ENCODE results near the gene MVB12B. TPM values are rescaled to one million over a fixed set of nuclear protein-coding genes. Genes with fewer than 3 reads are reported as not detected.

MVB12B gene
- total and polyA plus RNA-seq, 2 donors from 2014 or later = 4.5 to 12.3 TPM

- intact Hi-C loops (cut with DNase I) = no loop called here
- DNase-seq (no peak), FAIRE-seq (no peak)
- no peaks in the 10 kb centered on the region for H3K27me3 ChIP-seq (ENCODE audit: control insufficient read depth, insufficient read depth, low read length)
- no peaks in the 10 kb centered on the region for H3K4me1 ChIP-seq (ENCODE audit: control insufficient read depth in 2 of 3, insufficient read depth in 2 of 3, low read depth in 1 of 3, low read length in 3 of 3)
- no peaks in the 10 kb centered on the region for H3K36me3 ChIP-seq (ENCODE audit: control insufficient read depth in 2 of 3, insufficient read depth in 3 of 3, low read length in 3 of 3)
- no peak overlapping the region for H3K4me3 ChIP-seq (ENCODE audit: low read length in 3 of 3)
- no peaks in the 10 kb centered on the region for H3K9me3 ChIP-seq (ENCODE audit: control insufficient read depth in 2 of 3, insufficient read depth in 1 of 3, low read length in 3 of 3)
- H3K9ac ChIP-seq (ENCODE audit: low read length in 3 of 3) = no peak overlapping the region
- no peak overlapping the region for H3K27ac ChIP-seq (ENCODE audit: low read depth in 2 of 2, low read length in 2 of 2)
- TF ChIP-seq, protein P1, sequence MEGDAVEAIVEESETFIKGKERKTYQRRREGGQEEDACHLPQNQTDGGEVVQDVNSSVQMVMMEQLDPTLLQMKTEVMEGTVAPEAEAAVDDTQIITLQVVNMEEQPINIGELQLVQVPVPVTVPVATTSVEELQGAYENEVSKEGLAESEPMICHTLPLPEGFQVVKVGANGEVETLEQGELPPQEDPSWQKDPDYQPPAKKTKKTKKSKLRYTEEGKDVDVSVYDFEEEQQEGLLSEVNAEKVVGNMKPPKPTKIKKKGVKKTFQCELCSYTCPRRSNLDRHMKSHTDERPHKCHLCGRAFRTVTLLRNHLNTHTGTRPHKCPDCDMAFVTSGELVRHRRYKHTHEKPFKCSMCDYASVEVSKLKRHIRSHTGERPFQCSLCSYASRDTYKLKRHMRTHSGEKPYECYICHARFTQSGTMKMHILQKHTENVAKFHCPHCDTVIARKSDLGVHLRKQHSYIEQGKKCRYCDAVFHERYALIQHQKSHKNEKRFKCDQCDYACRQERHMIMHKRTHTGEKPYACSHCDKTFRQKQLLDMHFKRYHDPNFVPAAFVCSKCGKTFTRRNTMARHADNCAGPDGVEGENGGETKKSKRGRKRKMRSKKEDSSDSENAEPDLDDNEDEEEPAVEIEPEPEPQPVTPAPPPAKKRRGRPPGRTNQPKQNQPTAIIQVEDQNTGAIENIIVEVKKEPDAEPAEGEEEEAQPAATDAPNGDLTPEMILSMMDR (IDR thresholded peaks at IDR 0.05; ENCODE audit: borderline replicate concordance, extremely low read depth, insufficient read depth) = no peak
These were observed 31.5 kb upstream of the MVB12B start for GRCh38 chr9:126295082-126295477.

GRCh38 chr9:126295516-126295915 is 31.1 kb upstream of the MVB12B start:
- no peak for FAIRE-seq
- Histone ChIP-seq H3K9me3 (ENCODE audit: control insufficient read depth in 2 of 3, insufficient read depth in 1 of 3, low read length in 3 of 3) (no peaks in the 10 kb centered on the region), H3K36me3 (ENCODE audit: control insufficient read depth in 2 of 3, insufficient read depth in 3 of 3, low read length in 3 of 3) (no peaks in the 10 kb centered on the region), H3K27me3 (ENCODE audit: control insufficient read depth, insufficient read depth, low read length) (no peaks in the 10 kb centered on the region), H3K4me1 (ENCODE audit: control insufficient read depth in 2 of 3, insufficient read depth in 2 of 3, low read depth in 1 of 3, low read length in 3 of 3) (no peaks in the 10 kb centered on the region), H3K9ac (ENCODE audit: low read length in 3 of 3) (no peak overlapping the region), H3K4me3 (ENCODE audit: low read length in 3 of 3) (no peak overlapping the region), H3K27ac (ENCODE audit: low read depth in 2 of 2, low read length in 2 of 2) (no peak overlapping the region)
- intact Hi-C loops (cut with DNase I) = no loop called here
- TF ChIP-seq, protein P1 (IDR thresholded peaks at IDR 0.05; ENCODE audit: borderline replicate concordance, extremely low read depth, insufficient read depth) = no peak
- no peak for DNase-seq

DNA sequence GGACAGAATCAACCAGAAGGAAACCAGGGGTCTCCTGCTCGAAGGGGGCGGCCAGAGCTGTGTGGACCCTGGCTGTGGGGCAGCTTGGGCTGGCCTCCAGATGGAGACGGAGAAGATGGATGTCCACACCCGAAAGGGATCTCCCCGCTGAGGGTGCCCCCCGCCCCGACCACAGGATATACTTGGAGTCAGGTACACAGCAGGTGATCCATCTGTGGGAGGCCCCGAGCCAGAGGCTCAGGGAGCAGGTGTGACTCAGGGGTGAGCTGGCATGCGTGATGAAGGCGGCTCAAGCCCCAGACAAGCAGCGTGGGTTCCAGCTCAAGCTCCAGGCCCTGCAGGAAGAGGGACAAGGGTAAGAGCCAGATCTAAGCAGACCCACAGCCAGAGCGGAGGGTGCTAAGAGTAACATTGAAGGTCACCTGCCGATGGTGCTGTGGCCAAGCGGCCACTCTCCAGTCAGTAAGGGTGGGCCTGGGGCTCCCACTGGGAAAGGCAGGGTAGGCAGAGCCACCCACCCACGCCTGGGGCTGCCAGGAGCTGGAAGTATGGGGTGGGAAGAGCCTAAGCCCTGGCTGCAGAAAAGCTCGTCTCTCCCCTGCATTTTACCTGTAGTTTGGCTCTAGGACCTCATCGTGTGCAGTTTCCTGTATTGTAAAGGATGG is 30.6 kb upstream of the MVB12B start:
- TF ChIP-seq, protein P1 (IDR thresholded peaks at IDR 0.05; ENCODE audit: borderline replicate concordance, extremely low read depth, insufficient read depth) = no peak
- H3K27ac ChIP-seq (ENCODE audit: low read depth in 2 of 2, low read length in 2 of 2) = no peak overlapping the region
- no peak for DNase-seq
- no peak overlapping the region for H3K4me3 ChIP-seq (ENCODE audit: low read length in 3 of 3)
- intact Hi-C loops (cut with DNase I) = no loop called here
- no peaks in the 10 kb centered on the region for H3K4me1 ChIP-seq (ENCODE audit: control insufficient read depth in 2 of 3, insufficient read depth in 2 of 3, low read depth in 1 of 3, low read length in 3 of 3)
- H3K36me3 ChIP-seq (ENCODE audit: control insufficient read depth in 2 of 3, insufficient read depth in 3 of 3, low read length in 3 of 3) = no peaks in the 10 kb centered on the region
- H3K9ac ChIP-seq (ENCODE audit: low read length in 3 of 3) = no peak overlapping the region
- H3K27me3 ChIP-seq (ENCODE audit: control insufficient read depth, insufficient read depth, low read length) = no peaks in the 10 kb centered on the region
- FAIRE-seq = no peak
- H3K9me3 ChIP-seq (ENCODE audit: control insufficient read depth in 2 of 3, insufficient read depth in 1 of 3, low read length in 3 of 3) = no peaks in the 10 kb centered on the region

DNA sequence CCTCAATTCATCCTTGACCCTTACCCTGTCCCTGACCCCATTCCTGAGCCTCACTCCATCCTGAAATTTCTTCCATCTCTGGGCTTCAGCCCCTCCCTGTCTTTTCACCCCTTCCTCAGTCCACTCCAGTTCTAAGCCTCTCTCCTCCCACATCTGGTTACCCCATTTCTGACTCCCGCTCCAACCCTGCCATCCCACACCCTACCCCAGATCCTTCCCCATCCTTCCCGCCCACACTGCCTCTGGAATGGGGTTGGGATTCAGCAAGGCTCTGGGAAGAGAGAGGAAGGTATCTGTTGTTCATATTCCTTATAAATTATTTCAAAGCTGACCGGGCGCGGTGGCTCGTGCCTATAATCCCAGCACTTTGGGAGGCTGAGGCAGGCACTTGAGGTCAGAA is 29.9 kb upstream of the MVB12B start:
- TF ChIP-seq, protein P1 (IDR thresholded peaks at IDR 0.05; ENCODE audit: borderline replicate concordance, extremely low read depth, insufficient read depth) = no peak
- intact Hi-C loops (cut with DNase I) = no loop called here
- Histone ChIP-seq H3K36me3 (ENCODE audit: control insufficient read depth in 2 of 3, insufficient read depth in 3 of 3, low read length in 3 of 3) (no peaks in the 10 kb centered on the region), H3K4me3 (ENCODE audit: low read length in 3 of 3) (no peak overlapping the region), H3K9ac (ENCODE audit: low read length in 3 of 3) (no peak overlapping the region), H3K4me1 (ENCODE audit: control insufficient read depth in 2 of 3, insufficient read depth in 2 of 3, low read depth in 1 of 3, low read length in 3 of 3) (no peaks in the 10 kb centered on the region), H3K9me3 (ENCODE audit: control insufficient read depth in 2 of 3, insufficient read depth in 1 of 3, low read length in 3 of 3) (no peaks in the 10 kb centered on the region), H3K27ac (ENCODE audit: low read depth in 2 of 2, low read length in 2 of 2) (no peak overlapping the region), H3K27me3 (ENCODE audit: control insufficient read depth, insufficient read depth, low read length) (no peaks in the 10 kb centered on the region)
- FAIRE-seq = no peak
- DNase-seq = no peak

All from kidney (tissue), 14 donors.